ENCODE measurements around the gene ANKRD27. TPM values are rescaled to one million over a fixed set of nuclear protein-coding genes. Genes with fewer than 3 reads are reported as not detected.

Gene ANKRD27
- total RNA-seq, 1 experiment from 2014 or later, result 64.2 TPM

DNA sequence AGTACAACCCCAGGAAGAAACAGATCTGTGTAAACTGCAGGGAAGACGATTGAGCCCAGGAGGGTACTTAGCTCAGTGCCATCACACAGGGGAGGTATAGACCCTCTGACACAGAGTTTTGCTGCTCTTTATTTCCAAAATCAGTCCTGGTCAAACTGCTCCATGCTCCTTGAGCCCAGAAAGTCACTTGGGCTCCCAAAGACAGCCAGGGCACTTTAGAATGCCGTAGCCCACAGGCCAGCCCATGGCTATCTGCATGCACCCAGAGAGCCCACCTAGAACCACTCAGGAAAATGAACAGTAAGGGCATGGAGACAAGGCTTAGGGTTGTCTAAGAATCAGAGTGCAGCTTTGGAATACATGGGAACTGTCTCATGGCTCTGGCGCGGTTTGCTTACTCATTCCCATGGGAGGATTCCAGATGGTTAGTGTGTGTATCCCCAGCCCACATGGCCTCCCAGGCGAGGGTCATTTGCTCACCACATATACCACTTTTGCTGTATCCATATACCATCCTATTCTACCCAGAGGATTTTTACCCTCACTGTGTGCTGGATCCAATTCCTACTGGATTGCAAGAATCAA lies 108.6 kb downstream of the ANKRD27 start:
- Histone ChIP-seq H3K4me1 (ENCODE audit: control insufficient read depth, insufficient read depth, low read length) (no peaks in the 10 kb centered on the region), H3K27ac (ENCODE audit: low read length) (no peak overlapping the region), H3K9me3 (ENCODE audit: control insufficient read depth, insufficient read depth, low read depth, low read length) (no peaks in the 10 kb centered on the region), H3K36me3 (ENCODE audit: control insufficient read depth, insufficient read depth, low read length) (no peaks in the 10 kb centered on the region), H3K4me3 (ENCODE audit: low read depth in 2 of 2, low read length in 2 of 2) (no peak overlapping the region), H3K27me3 (ENCODE audit: control insufficient read depth, insufficient read depth, low read length) (no peaks in the 10 kb centered on the region)
- BruUV-seq (replicated peaks), result no TSS peak
- POLR2A ChIA-PET, result no interaction called here
- ATAC-seq, result no peak
- CTCF ChIA-PET, result interaction anchor here (1.2 kb wide), 1 partner anchor 230 kb away, joined by 4 read pairs; no protein-coding TSS in a partner anchor
- intact Hi-C loops (cut with micrococcal nuclease; ENCODE audit: unreplicated experiment) (loop anchor here (10.0 kb wide), 2 partner anchors 242 to 282 kb away; no protein-coding TSS in a partner anchor), in situ Hi-C loops (cut with HindIII; ENCODE audit: low pct_unique_long_range_greater_than_20kb, low sequenced_read_pairs) (no loop called here)
- no peak for DNase-seq (ENCODE audit: low read depth, low spot score)
- TF ChIP-seq CTCF (IDR thresholded peaks at IDR 0.05), result no peak
- TF ChIP-seq POLR2AphosphoS5 (IDR thresholded peaks at IDR 0.05; ENCODE audit: low read depth, low read length), result no peak
- TF ChIP-seq REST (IDR thresholded peaks at IDR 0.05; ENCODE audit: insufficient read depth in 1 of 2, low read depth in 2 of 2, low read length in 1 of 2), result no peak
- TF ChIP-seq SIN3A (IDR thresholded peaks at IDR 0.05; ENCODE audit: borderline replicate concordance, insufficient read depth, low read depth, low read length), result no peak
- TF ChIP-seq TCF7L2 (IDR thresholded peaks at IDR 0.05; ENCODE audit: low read depth, low read length), result no peak

GRCh38 chr19:32563761-32564160 lies 111.2 kb downstream of the ANKRD27 start:
- no peak overlapping the region for H3K27ac ChIP-seq (ENCODE audit: low read length)
- ATAC-seq, result no peak
- H3K4me1 ChIP-seq (ENCODE audit: control insufficient read depth, insufficient read depth, low read length), result no peaks in the 10 kb centered on the region
- no peak for DNase-seq (ENCODE audit: low read depth, low spot score)
- intact Hi-C loops (cut with micrococcal nuclease; ENCODE audit: unreplicated experiment), result loop anchor here (10.0 kb wide), 2 partner anchors 239 to 279 kb away; no protein-coding TSS in a partner anchor
- POLR2A ChIA-PET, result no interaction called here
- H3K36me3 ChIP-seq (ENCODE audit: control insufficient read depth, insufficient read depth, low read length), result no peaks in the 10 kb centered on the region
- no peaks in the 10 kb centered on the region for H3K27me3 ChIP-seq (ENCODE audit: control insufficient read depth, insufficient read depth, low read length)
- no peak overlapping the region for H3K4me3 ChIP-seq (ENCODE audit: low read depth in 2 of 2, low read length in 2 of 2)
- no peaks in the 10 kb centered on the region for H3K9me3 ChIP-seq (ENCODE audit: control insufficient read depth, insufficient read depth, low read depth, low read length)
- in situ Hi-C loops (cut with HindIII; ENCODE audit: low pct_unique_long_range_greater_than_20kb, low sequenced_read_pairs), result no loop called here
- no TSS peak for BruUV-seq (replicated peaks)
- no peak for TF ChIP-seq TCF7L2 (IDR thresholded peaks at IDR 0.05; ENCODE audit: low read depth, low read length)
- TF ChIP-seq REST (IDR thresholded peaks at IDR 0.05; ENCODE audit: insufficient read depth in 1 of 2, low read depth in 2 of 2, low read length in 1 of 2), result no peak
- no peak for TF ChIP-seq CTCF (IDR thresholded peaks at IDR 0.05)
- no peak for TF ChIP-seq POLR2AphosphoS5 (IDR thresholded peaks at IDR 0.05; ENCODE audit: low read depth, low read length)
- TF ChIP-seq SIN3A (IDR thresholded peaks at IDR 0.05; ENCODE audit: borderline replicate concordance, insufficient read depth, low read depth, low read length), result no peak
- CTCF ChIA-PET, result no interaction called here

Data from Panc1 (cell line).